GM23338 (cell line): ENCODE measurements around the gene EIF3L. TPM values are rescaled to one million over a fixed set of nuclear protein-coding genes. Genes with fewer than 3 reads are reported as not detected.

ENCODE experiments used
- ATAC-seq: fragments of 200-7000 bp; cut with Tn5 transposase; 3 replicates; pipeline ENCODE4 v1.9.1; 2020
- DNase-seq: peaks from one replicate; pipeline ENCODE4 v3.0.0-alpha.2; 2015; ENCODE audit warnings: low spot score
- H2AFZ ChIP-seq: fragments of 200-600 bp; sonication (generic); 2 replicates; pipeline ENCODE4 v1.8.0; 2016; ENCODE audit warnings: antibody characterized with exemption, mild to moderate bottlenecking, moderate library complexity
- H3F3A ChIP-seq: fragments of 200-600 bp; sonication (generic); replicated peaks from 2 replicates; pipeline ENCODE4 v1.8.0; 2017; ENCODE audit warnings: antibody characterized with exemption, mixed run types, low read depth
- H3K27ac ChIP-seq: fragments of 200-600 bp; sonication (generic); 2 replicates; pipeline ENCODE4 v1.6.1; 2016; ENCODE audit warnings: low read depth
- H3K27me3 ChIP-seq: fragments of 200-600 bp; sonication (generic); 2 replicates; pipeline ENCODE4 v1.8.0; 2016; ENCODE audit warnings: mild to moderate bottlenecking, mixed run types, moderate library complexity; ENCODE audit not compliant: insufficient read depth
- H3K36me3 ChIP-seq: fragments of 200-600 bp; sonication (generic); 2 replicates; pipeline ENCODE4 v1.8.0; 2016; ENCODE audit warnings: mild to moderate bottlenecking; ENCODE audit not compliant: insufficient read depth
- H3K4me1 ChIP-seq: fragments of 200-600 bp; sonication (generic); 2 replicates; pipeline ENCODE4 v1.8.0; 2016; ENCODE audit warnings: mild to moderate bottlenecking, moderate library complexity; ENCODE audit not compliant: insufficient read depth
- H3K4me2 ChIP-seq: fragments of 200-600 bp; sonication (generic); 2 replicates; pipeline ENCODE4 v1.7.1; 2017; ENCODE audit warnings: mixed run types
- H3K4me3 ChIP-seq: fragments of 200-600 bp; sonication (generic); 2 replicates; pipeline ENCODE4 v1.6.1; 2016; ENCODE audit warnings: mixed run types
- H3K79me2 ChIP-seq: fragments of 200-600 bp; sonication (generic); replicated peaks from 2 replicates; pipeline ENCODE4 v1.8.0; 2017; ENCODE audit warnings: mild to moderate bottlenecking; ENCODE audit not compliant: insufficient read depth
- H3K9me2 ChIP-seq: fragments of 200-600 bp; sonication (generic); 2 replicates; pipeline ENCODE4 v1.8.0; 2017; ENCODE audit not compliant: insufficient read depth
- H4K20me1 ChIP-seq: fragments of 200-600 bp; sonication (generic); replicated peaks from 2 replicates; pipeline ENCODE4 v1.8.0; 2017; ENCODE audit warnings: mild to moderate bottlenecking; ENCODE audit not compliant: insufficient read depth
- H3K27ac Mint-ChIP-seq: 2 replicates; pipeline ENCODE4 v1.8.0; 2020; ENCODE audit warnings: inconsistent platforms, mild to moderate bottlenecking, moderate library complexity, mixed read lengths
- H3K27me3 Mint-ChIP-seq: 3 replicates; pipeline ENCODE4 v1.8.0; 2022; ENCODE audit warnings: low read depth, mild to moderate bottlenecking, moderate library complexity, mixed read lengths, inconsistent platforms; ENCODE audit not compliant: insufficient read depth, poor library complexity
- H3K36me3 Mint-ChIP-seq: 3 replicates; pipeline ENCODE4 v1.8.0; 2021; ENCODE audit warnings: low read depth, mild to moderate bottlenecking, inconsistent platforms, moderate library complexity, mixed read lengths
- H3K4me1 Mint-ChIP-seq: 3 replicates; pipeline ENCODE4 v1.8.0; 2020; ENCODE audit warnings: mild to moderate bottlenecking, inconsistent platforms, mixed read lengths
- H3K4me3 Mint-ChIP-seq: 3 replicates; pipeline ENCODE4 v1.8.0; 2021; ENCODE audit warnings: moderate library complexity, mild to moderate bottlenecking, inconsistent platforms, mixed read lengths
- H3K9me3 Mint-ChIP-seq: 3 replicates; pipeline ENCODE4 v1.8.0; 2020; ENCODE audit warnings: moderate library complexity, mild to moderate bottlenecking, inconsistent platforms, mixed read lengths
- CTCF ChIP-seq, 2 experiments: fragments of 200-600 bp in 1 of 2; sonication (generic) in 1 of 2; conservative IDR thresholded peaks; 2 replicates each; pipeline versions ENCODE4 v1.5.1 to v1.6.1; 2016 to 2017; ENCODE audit warnings: antibody characterized with exemption in 2 of 2, low read depth in 2 of 2, mild to moderate bottlenecking in 2 of 2, moderate library complexity in 1 of 2
- ETS1 ChIP-seq: IDR thresholded peaks from 2 replicates; pipeline ENCODE4 v1.6.1; 2016; ENCODE audit warnings: antibody characterized with exemption
- EZH2 ChIP-seq: fragments of 200-600 bp; sonication (generic); IDR thresholded peaks from one replicate; pipeline ENCODE4 v1.8.0; 2017; ENCODE audit warnings: antibody characterized with exemption, mild to moderate bottlenecking, low read depth; ENCODE audit not compliant: unreplicated experiment
- EZH2phosphoT487 ChIP-seq: fragments of 200-600 bp; sonication (generic); IDR thresholded peaks from one replicate; pipeline ENCODE4 v1.8.1; 2018; ENCODE audit warnings: antibody characterized with exemption; ENCODE audit not compliant: unreplicated experiment
- JUNB ChIP-seq: IDR thresholded peaks from one replicate; pipeline ENCODE4 v1.6.1; 2016; ENCODE audit warnings: antibody characterized with exemption; ENCODE audit not compliant: unreplicated experiment
- POLR2AphosphoS5 ChIP-seq: IDR thresholded peaks from 2 replicates; pipeline ENCODE4 v1.6.1; 2016; ENCODE audit warnings: antibody characterized with exemption, low read depth
- REST ChIP-seq: IDR thresholded peaks from one replicate; pipeline ENCODE4 v1.6.1; 2018; ENCODE audit warnings: antibody characterized with exemption; ENCODE audit not compliant: unreplicated experiment
- ZNF114 ChIP-seq: fragments of 250-450 bp; sonication (Bioruptor Pico); IDR thresholded peaks from 2 replicates; pipeline ENCODE4 v1.5.0; 2020; ENCODE audit warnings: mild to moderate bottlenecking, moderate library complexity
- polyA plus RNA-seq: library from polyadenylated mRNA; unstranded; fragments of >200 nt; fragmentation: Nextera tagmentation; extraction: Ambion mirVana; gene quantifications from 2 replicates; pipeline ENCODE4 v1.2.1, GENCODE V29; 2016
- total RNA-seq: library from RNA; depleted of rRNA; stranded (reverse); fragments of >200 nt; shearing (Covaris generic); gene quantifications from 2 replicates; pipeline ENCODE4 v1.2.3, GENCODE V29; 2014

Gene EIF3L
- total and polyA plus RNA-seq, 2 experiments from 2014 or later, result 430 to 459 TPM

- Mint-ChIP-seq H3K36me3 (peaks cover 7% of the 10 kb centered on the region), H3K9me3 (no peaks in the 10 kb centered on the region), H3K4me3 (no peak overlapping the region), H3K27me3 (peaks cover 10% of the 10 kb centered on the region), H3K4me1 (peaks cover 49% of the 10 kb centered on the region), H3K27ac (peak overlapping the region; percentile 89)
- no peak overlapping the region for H2AFZ ChIP-seq
- peaks cover 24% of the 10 kb centered on the region for H3F3A ChIP-seq
- H3K36me3 ChIP-seq, result no peaks in the 10 kb centered on the region; the same call in 1 of the 2 replicates
- TF ChIP-seq ETS1, result no peak
- H3K4me2 ChIP-seq, result no peak overlapping the region; the same call in 1 of the 2 replicates
- no peaks in the 10 kb centered on the region for H3K9me2 ChIP-seq
- no peaks in the 10 kb centered on the region for H3K27me3 ChIP-seq
- ATAC-seq (peak; percentile 3; the same call in 1 of the 3 replicates), DNase-seq (peak; percentile 43)
- H3K27ac ChIP-seq, result peak overlapping the region; percentile 94
- no peaks in the 10 kb centered on the region for H3K79me2 ChIP-seq
- no peaks in the 10 kb centered on the region; the same call in 1 of the 2 replicates for H4K20me1 ChIP-seq
- H3K4me1 ChIP-seq, result peaks cover 44% of the 10 kb centered on the region
- H3K4me3 ChIP-seq, result no peak overlapping the region
These were observed 47.0 kb downstream of the EIF3L start for GRCh38 chr22:37896181-37896592.

GRCh38 chr22:37896939-37897338, 47.7 kb downstream of the EIF3L start:
- Mint-ChIP-seq H3K27ac (peak overlapping the region; percentile 89), H3K4me3 (no peak overlapping the region; the same call in 2 of the 3 replicates), H3K4me1 (peaks cover 49% of the 10 kb centered on the region), H3K27me3 (peaks cover 10% of the 10 kb centered on the region), H3K36me3 (peaks cover 3% of the 10 kb centered on the region; the same call in 2 of the 3 replicates), H3K9me3 (no peaks in the 10 kb centered on the region; the same call in 2 of the 3 replicates)
- Histone ChIP-seq H3K36me3 (no peaks in the 10 kb centered on the region; the same call in 1 of the 2 replicates), H3F3A (peaks cover 16% of the 10 kb centered on the region), H3K4me2 (no peak overlapping the region), H3K4me1 (peaks cover 44% of the 10 kb centered on the region), H4K20me1 (no peaks in the 10 kb centered on the region; the same call in 1 of the 2 replicates), H3K9me2 (no peaks in the 10 kb centered on the region), H3K79me2 (no peaks in the 10 kb centered on the region), H2AFZ (no peak overlapping the region), H3K4me3 (no peak overlapping the region), H3K27me3 (no peaks in the 10 kb centered on the region), H3K27ac (peak overlapping the region; percentile 94)
- TF ChIP-seq POLR2AphosphoS5, result no peak
- no peak for TF ChIP-seq CTCF (conservative IDR thresholded peaks at IDR 0.05; ENCODE audit: low read depth in 2 of 2)
- no peak for TF ChIP-seq REST
- no peak for TF ChIP-seq EZH2
- TF ChIP-seq ZNF114 (CRISPR knock-in tag), result no peak
- no peak for TF ChIP-seq JUNB
- TF ChIP-seq EZH2phosphoT487, result no peak
- TF ChIP-seq ETS1, result no peak
- ATAC-seq, result no peak
- DNase-seq, result no peak
